Astrocyte of the spinal cord (primary cell): ENCODE results near the gene ALK.

Source experiments
- DNase-seq: peaks from one replicate; pipeline ENCODE4 v3.0.0; 2011; ENCODE audit warnings: low read depth, low spot score
- H3K4me3 ChIP-seq: 2 replicates; pipeline ENCODE4 v1.5.1; 2011; ENCODE audit warnings: low read depth, mild to moderate bottlenecking, low read length, moderate library complexity
- CTCF ChIP-seq: IDR thresholded peaks from 2 replicates; pipeline ENCODE4 v1.5.1; 2012; ENCODE audit warnings: low read depth, mild to moderate bottlenecking, low read length, inconsistent platforms
- in situ Hi-C: cut with HindIII; loops from 2 replicates; pipeline ENCODE4 v1.10.0; 2017; ENCODE audit warnings: low sequenced_read_pairs

Gene ALK

GRCh38 chr2:29634916-29635315 lies 286.5 kb downstream of the ALK start:
- no peak overlapping the region for H3K4me3 ChIP-seq
- no peak for TF ChIP-seq CTCF
- in situ Hi-C loops: no loop called here
- DNase-seq: no peak

GRCh38 chr2:29632018-29632417 lies 289.4 kb downstream of the ALK start:
- in situ Hi-C loops: no loop called here
- no peak overlapping the region for H3K4me3 ChIP-seq
- DNase-seq: peak; percentile 7
- no peak for TF ChIP-seq CTCF

DNA sequence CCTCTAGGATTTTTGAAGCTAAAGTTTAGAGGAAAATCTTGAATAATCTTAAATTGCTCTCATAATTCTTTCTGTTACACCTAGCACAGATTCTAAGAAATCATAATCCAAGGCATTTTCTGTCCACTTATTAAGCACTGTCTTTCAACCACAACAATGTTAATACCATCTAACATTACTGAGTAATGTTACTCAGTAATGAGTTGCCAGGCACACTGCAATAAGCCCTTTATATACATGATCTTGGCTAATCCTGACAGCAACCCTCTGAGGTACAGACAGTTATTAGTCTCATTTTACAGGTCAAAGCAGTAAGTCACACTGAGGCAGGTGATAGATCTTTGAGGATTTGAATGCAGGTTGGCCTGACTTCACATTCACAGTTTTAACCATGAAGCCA lies 291.9 kb downstream of the ALK start:
- H3K4me3 ChIP-seq: no peak overlapping the region
- TF ChIP-seq CTCF: no peak
- no peak for DNase-seq
- in situ Hi-C loops: no loop called here

DNA sequence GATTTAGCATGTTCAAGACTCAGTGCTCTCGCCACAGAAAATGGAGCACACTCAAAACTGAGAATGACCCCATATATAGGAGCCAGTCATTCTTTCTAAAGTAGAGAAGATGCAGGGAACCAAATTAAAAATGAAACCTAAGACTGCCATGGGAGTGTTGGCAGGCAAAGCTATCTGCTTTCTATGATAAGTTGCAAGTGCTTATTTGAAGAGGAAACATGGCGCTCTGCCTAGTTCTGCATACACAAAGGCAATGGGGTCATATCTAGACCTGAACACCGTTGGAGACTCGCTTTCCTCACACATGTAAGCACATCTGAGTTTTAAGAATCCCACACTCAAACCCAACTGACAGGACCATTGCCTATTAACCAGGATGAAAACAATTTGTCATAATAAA lies 292.5 kb downstream of the ALK start:
- in situ Hi-C loops: no loop called here
- DNase-seq: peak; percentile 23
- no peak for TF ChIP-seq CTCF
- no peak overlapping the region for H3K4me3 ChIP-seq

- no peak for TF ChIP-seq CTCF
- peak; percentile 33 for DNase-seq
- H3K4me3 ChIP-seq: no peak overlapping the region
- in situ Hi-C loops: no loop called here
These were observed 293.2 kb downstream of the ALK start for GRCh38 chr2:29628108-29628745.

- no peak overlapping the region for H3K4me3 ChIP-seq
- no peak for TF ChIP-seq CTCF
- DNase-seq: peak; percentile 93
- in situ Hi-C loops: no loop called here
These were observed 294.1 kb downstream of the ALK start for GRCh38 chr2:29627279-29627711.
